GM12878 (cell line): ENCODE results near the gene NME7. TPM values are rescaled to one million over a fixed set of nuclear protein-coding genes. Genes with fewer than 3 reads are reported as not detected.

Experiments used
- ATAC-seq: fragments of 200-7000 bp; cut with Tn5 transposase; 3 replicates; pipeline ENCODE4 v1.9.1; 2020; ENCODE audit warnings: mild to moderate bottlenecking, moderate library complexity
- BruUV-seq: library from RNA; stranded (reverse); fragments of 400-500 nt; replicated peaks from 2 replicates; lab custom pipeline; 2021; lab: Mats Ljungman, UMichigan
- CTCF ChIA-PET: fragments of 300-600 bp; sonication (Branson Sonifier 250); formaldehyde crosslinking; extraction: SDS; loops from one replicate; lab custom pipeline; 2021; ENCODE audit warnings: inconsistent platforms; lab: Yijun Ruan, JAX
- POLR2A ChIA-PET: fragments of 350-600 bp; formaldehyde crosslinking; extraction: SDS; loops from one replicate; lab custom pipeline; 2021; ENCODE audit warnings: inconsistent platforms; lab: Charles Lee
- RAD21 ChIA-PET: fragments of 300-600 bp; sonication (Branson Sonifier 250); formaldehyde crosslinking; loops from one replicate; lab custom pipeline; 2023; ENCODE audit warnings: antibody characterized with exemption; ENCODE audit not compliant: unreplicated experiment; lab: Charles Lee
- SMC1A ChIA-PET: fragments of 300-600 bp; sonication (Branson Sonifier 250); formaldehyde crosslinking; loops from one replicate; lab custom pipeline; 2023; ENCODE audit not compliant: unreplicated experiment, uncharacterized antibody; lab: Charles Lee
- DNase-seq: peaks from one replicate; pipeline ENCODE4 v3.0.0-alpha.2; 2011; ENCODE audit warnings: low read depth, low spot score
- FAIRE-seq: peaks from 3 replicates; lab custom pipeline; 2011; peaks lifted over from hg19 to GRCh38; lab: Jason Lieb, UNC
- H2AFZ ChIP-seq: 2 replicates; pipeline ENCODE4 v1.6.0; 2011; ENCODE audit warnings: low read depth, low read length, control low read depth; ENCODE audit not compliant: control insufficient read depth
- H3K27ac ChIP-seq: 2 replicates; pipeline ENCODE4 v1.5.1; 2011; ENCODE audit warnings: control low read depth; ENCODE audit not compliant: control insufficient read depth, insufficient read depth
- H3K27me3 ChIP-seq, 2 experiments: replicated peaks in 1 of 2; 2 replicates each; pipeline versions ENCODE4 v1.6.0 to v1.6.1; 2011; ENCODE audit warnings: low read length in 1 of 2; ENCODE audit not compliant: control insufficient read depth in 2 of 2, insufficient read depth in 2 of 2
- H3K36me3 ChIP-seq, 2 experiments: 2 replicates each; pipeline ENCODE4 v1.5.1; 2011; ENCODE audit warnings: low read length in 1 of 2; ENCODE audit not compliant: control insufficient read depth in 2 of 2, insufficient read depth in 2 of 2
- H3K4me1 ChIP-seq: 2 replicates; pipeline ENCODE4 v1.6.1; 2011; ENCODE audit warnings: mild to moderate bottlenecking, low read length, moderate library complexity, mixed read lengths; ENCODE audit not compliant: control insufficient read depth, insufficient read depth
- H3K4me2 ChIP-seq: 2 replicates; pipeline ENCODE4 v1.6.0; 2011; ENCODE audit warnings: control low read depth; ENCODE audit not compliant: control insufficient read depth, insufficient read depth
- H3K4me3 ChIP-seq: fragments of 200-600 bp; sonication (generic); 2 replicates; pipeline ENCODE4 v1.5.1; 2016
- H3K79me2 ChIP-seq: 2 replicates; pipeline ENCODE4 v1.6.0; 2011; ENCODE audit warnings: low read length; ENCODE audit not compliant: control insufficient read depth, insufficient read depth
- H3K9ac ChIP-seq: 2 replicates; pipeline ENCODE4 v1.8.0; 2011; ENCODE audit warnings: low read length, control low read depth, mixed read lengths; ENCODE audit not compliant: control insufficient read depth, insufficient read depth
- H3K9me3 ChIP-seq: replicated peaks from 3 replicates; pipeline ENCODE4 v1.5.1; 2011; ENCODE audit warnings: mild to moderate bottlenecking, low read length; ENCODE audit not compliant: control insufficient read depth, insufficient read depth
- H4K20me1 ChIP-seq: 2 replicates; pipeline ENCODE4 v1.6.0; 2011; ENCODE audit not compliant: control insufficient read depth, insufficient read depth
- BACH1 ChIP-seq: fragments of 450-650 bp; IDR thresholded peaks from 2 replicates; pipeline ENCODE4 v1.6.1; 2017; ENCODE audit warnings: mild to moderate bottlenecking, borderline replicate concordance
- CBFB ChIP-seq: IDR thresholded peaks from 2 replicates; pipeline ENCODE4 v1.6.1; 2016; ENCODE audit warnings: antibody characterized with exemption, low read depth
- HDAC6 ChIP-seq: fragments of 200-600 bp; sonication (generic); IDR thresholded peaks from one replicate; pipeline ENCODE4 v1.8.0; 2017; ENCODE audit warnings: antibody characterized with exemption; ENCODE audit not compliant: unreplicated experiment
- NFYA ChIP-seq: IDR thresholded peaks from 2 replicates; pipeline ENCODE4 v1.6.1; 2011; ENCODE audit warnings: low read depth, mild to moderate bottlenecking, low read length, improper control_type of control experiment, borderline replicate concordance
- PAX5 ChIP-seq: IDR thresholded peaks from 2 replicates; pipeline ENCODE4 v1.6.1; 2011; ENCODE audit warnings: low read depth, low read length, borderline replicate concordance
- PAX8 ChIP-seq: fragments of 450-650 bp; IDR thresholded peaks from 2 replicates; pipeline ENCODE4 v1.6.1; 2017; ENCODE audit warnings: mild to moderate bottlenecking, moderate library complexity
- POLR2A ChIP-seq: IDR thresholded peaks from 2 replicates; pipeline ENCODE4 v1.6.1; 2011; ENCODE audit warnings: low read depth, mild to moderate bottlenecking, low read length
- RBBP5 ChIP-seq: fragments of 200-600 bp; sonication (generic); conservative IDR thresholded peaks from 2 replicates; pipeline ENCODE4 v1.6.1; 2016
- USF2 ChIP-seq: IDR thresholded peaks from 2 replicates; pipeline ENCODE4 v1.6.1; 2011; ENCODE audit warnings: low read depth, low read length, improper control_type of control experiment, borderline replicate concordance
- YY1 ChIP-seq: IDR thresholded peaks from 2 replicates; pipeline ENCODE4 v1.6.1; 2011; ENCODE audit warnings: low read depth, mild to moderate bottlenecking, low read length
- WGBS: methylation state at CpG from one replicate; pipeline ENCODE4 v1.1.6; 2016; ENCODE audit warnings: low lambda C conversion rate; ENCODE audit not compliant: insufficient replicate concordance, insufficient coverage; ENCODE audit errors: missing lambda C conversion rate; 5-methylcytosine and 5-hydroxymethylcytosine counted together
- in situ Hi-C: fragments of 300-500 bp; cut with MboI; formaldehyde crosslinking; loops from 9 replicates; pipeline ENCODE4 v1.14.3; 2018; ENCODE audit warnings: mixed read lengths
- intact Hi-C: fragments of 100-400 bp; cut with micrococcal nuclease; formaldehyde crosslinking; loops from one replicate; pipeline ENCODE4 v1.14.2; 2022; ENCODE audit not compliant: unreplicated experiment
- polyA plus RNA-seq, 11 experiments: library from polyadenylated mRNA; depleted of rRNA in 4 of 11; unstranded in 6 of 11; stranded (reverse) in 5 of 11; fragments of >200 nt; fragmentation: Nextera tagmentation in 4 of 11; fragmentation: Illumina TruSeq in 1 of 11; extraction: Ambion mirVana in 4 of 11; extraction: Trizol in 1 of 11; gene quantifications; 1 replicate in 1 of 11; 2 replicates in 10 of 11; pipeline versions ENCODE4 v1.2.1 to v1.2.3, GENCODE V29; 2011 to 2016; ENCODE audit warnings: inconsistent platforms in 2 of 11, missing spikeins in 2 of 11, low read depth in 1 of 11
- total RNA-seq, 4 experiments: library from RNA; depleted of rRNA in 3 of 4; stranded (reverse); fragments of >200 nt in 3 of 4; fragmentation: Illumina TruSeq in 1 of 4; extraction: Trizol in 1 of 4; gene quantifications; 2 replicates each; pipeline versions ENCODE4 v1.2.1 to v1.2.3, GENCODE V29; 2013 to 2021
- TF ChIP-seq, protein P1 (sequence below): IDR thresholded peaks from 2 replicates; pipeline ENCODE4 v1.6.1; 2012; ENCODE audit warnings: low read length, inconsistent platforms
- TF ChIP-seq, protein P2 (sequence below): fragments of 450-650 bp; IDR thresholded peaks from 2 replicates; pipeline ENCODE4 v1.6.1; 2017; ENCODE audit warnings: mild to moderate bottlenecking

NME7 gene
- total and polyA plus RNA-seq, 10 of the 15 experiments (the other 5 are each of a cell fraction or from before 2014, with no cell fraction given): 1.5 to 15.6 (median 7.2) TPM

GRCh38 chr1:169156580-169156979, 211.0 kb downstream of the NME7 start:
- H4K20me1 ChIP-seq: no peaks in the 10 kb centered on the region
- no peak for DNase-seq
- TF ChIP-seq NFYA: no peak
- TF ChIP-seq, all 136 proteins: peak for 0
- no TSS peak for BruUV-seq
- no peaks in the 10 kb centered on the region for H3K79me2 ChIP-seq
- SMC1A ChIA-PET: no interaction called here
- no peak overlapping the region for H3K9ac ChIP-seq
- CTCF ChIA-PET: interaction anchor here (0.6 to 1.4 kb wide), 4 partner anchors 191 to 1273 kb away, joined by 3 to 7 read pairs (median 4); no protein-coding TSS in a partner anchor
- in situ Hi-C loops (no loop called here), intact Hi-C loops (no loop called here)
- peaks cover 7% of the 10 kb centered on the region; the same call in 1 of the 2 replicates for H3K4me1 ChIP-seq
- ATAC-seq: no peak
- POLR2A ChIA-PET: no interaction called here
- no peak for FAIRE-seq
- no peak overlapping the region for H2AFZ ChIP-seq
- no peaks in the 10 kb centered on the region for H3K9me3 ChIP-seq
- 74% methylated on average over 3 of the region's 3 CpGs for whole genome bisulfite sequencing
- RAD21 ChIA-PET: no interaction called here
- no peak overlapping the region for H3K4me2 ChIP-seq
- H3K4me3 ChIP-seq: no peak overlapping the region
- no peaks in the 10 kb centered on the region for H3K36me3 ChIP-seq
- H3K27ac ChIP-seq: no peak overlapping the region
- no peaks in the 10 kb centered on the region for H3K27me3 ChIP-seq

DNA sequence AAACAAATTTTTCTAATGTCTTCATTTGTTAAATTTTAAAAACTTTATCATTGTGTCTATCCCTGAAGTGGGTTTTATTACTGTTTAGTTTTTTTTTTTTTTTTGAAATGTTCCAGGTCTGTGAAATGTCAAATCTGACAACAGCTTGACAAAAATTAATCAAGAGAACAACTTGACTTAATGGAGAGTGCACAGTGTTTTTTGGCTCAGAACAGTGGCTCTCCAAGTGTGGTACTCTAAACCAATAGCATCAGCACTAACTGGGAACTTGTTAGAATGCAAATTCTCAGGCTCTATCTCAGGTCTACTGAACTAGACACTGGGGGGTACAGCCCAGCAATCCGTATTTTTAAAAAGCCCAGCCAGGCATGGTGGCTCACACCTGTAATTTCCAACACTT, 211.9 kb downstream of the NME7 start:
- Histone ChIP-seq H3K4me1 (no peaks in the 10 kb centered on the region), H3K36me3 (no peaks in the 10 kb centered on the region), H3K9me3 (no peaks in the 10 kb centered on the region), H3K4me3 (no peak overlapping the region), H3K27ac (no peak overlapping the region), H4K20me1 (no peaks in the 10 kb centered on the region), H3K9ac (no peak overlapping the region), H2AFZ (no peak overlapping the region), H3K79me2 (no peaks in the 10 kb centered on the region), H3K27me3 (no peaks in the 10 kb centered on the region), H3K4me2 (no peak overlapping the region)
- FAIRE-seq (no peak), DNase-seq (no peak), ATAC-seq (no peak)
- 85% methylated on average over 1 of the region's 1 CpG for WGBS
- no TSS peak for BruUV-seq
- intact Hi-C loops (no loop called here), in situ Hi-C loops (no loop called here)
- SMC1A ChIA-PET: no interaction called here
- RAD21 ChIA-PET: no interaction called here
- CTCF ChIA-PET: no interaction called here
- POLR2A ChIA-PET: no interaction called here
- TF ChIP-seq POLR2A: no peak
- TF ChIP-seq BACH1: no peak
- TF ChIP-seq CBFB: no peak
- no peak for TF ChIP-seq PAX8
- TF ChIP-seq, protein P1, sequence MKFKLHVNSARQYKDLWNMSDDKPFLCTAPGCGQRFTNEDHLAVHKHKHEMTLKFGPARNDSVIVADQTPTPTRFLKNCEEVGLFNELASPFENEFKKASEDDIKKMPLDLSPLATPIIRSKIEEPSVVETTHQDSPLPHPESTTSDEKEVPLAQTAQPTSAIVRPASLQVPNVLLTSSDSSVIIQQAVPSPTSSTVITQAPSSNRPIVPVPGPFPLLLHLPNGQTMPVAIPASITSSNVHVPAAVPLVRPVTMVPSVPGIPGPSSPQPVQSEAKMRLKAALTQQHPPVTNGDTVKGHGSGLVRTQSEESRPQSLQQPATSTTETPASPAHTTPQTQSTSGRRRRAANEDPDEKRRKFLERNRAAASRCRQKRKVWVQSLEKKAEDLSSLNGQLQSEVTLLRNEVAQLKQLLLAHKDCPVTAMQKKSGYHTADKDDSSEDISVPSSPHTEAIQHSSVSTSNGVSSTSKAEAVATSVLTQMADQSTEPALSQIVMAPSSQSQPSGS: no peak
- no peak for TF ChIP-seq USF2
- TF ChIP-seq RBBP5: no peak
- TF ChIP-seq PAX5: no peak
- TF ChIP-seq, protein P2, sequence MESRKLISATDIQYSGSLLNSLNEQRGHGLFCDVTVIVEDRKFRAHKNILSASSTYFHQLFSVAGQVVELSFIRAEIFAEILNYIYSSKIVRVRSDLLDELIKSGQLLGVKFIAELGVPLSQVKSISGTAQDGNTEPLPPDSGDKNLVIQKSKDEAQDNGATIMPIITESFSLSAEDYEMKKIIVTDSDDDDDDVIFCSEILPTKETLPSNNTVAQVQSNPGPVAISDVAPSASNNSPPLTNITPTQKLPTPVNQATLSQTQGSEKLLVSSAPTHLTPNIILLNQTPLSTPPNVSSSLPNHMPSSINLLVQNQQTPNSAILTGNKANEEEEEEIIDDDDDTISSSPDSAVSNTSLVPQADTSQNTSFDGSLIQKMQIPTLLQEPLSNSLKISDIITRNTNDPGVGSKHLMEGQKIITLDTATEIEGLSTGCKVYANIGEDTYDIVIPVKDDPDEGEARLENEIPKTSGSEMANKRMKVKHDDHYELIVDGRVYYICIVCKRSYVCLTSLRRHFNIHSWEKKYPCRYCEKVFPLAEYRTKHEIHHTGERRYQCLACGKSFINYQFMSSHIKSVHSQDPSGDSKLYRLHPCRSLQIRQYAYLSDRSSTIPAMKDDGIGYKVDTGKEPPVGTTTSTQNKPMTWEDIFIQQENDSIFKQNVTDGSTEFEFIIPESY: no peak
- no peak for TF ChIP-seq HDAC6
- TF ChIP-seq YY1: no peak
